Stimulated activated CD8-positive, alpha-beta memory T cell treated with anti-CD3 and anti-CD28 coated beads, Interleukin-7, amount 100 ng/mL, for 4 hours (primary cell): ENCODE data around the gene DCAF17.

Experiments
- DNase-seq, 2 donors: peaks; one replicate each; pipeline ENCODE4 v3.0.0-alpha.2; 2020; ENCODE audit warnings: low read depth in 2 of 2

The DCAF17 gene

GRCh38 chr2:171434013-171434989 lies at the start of gene DCAF17:
Gene DCAF17 (plus strand): TSS chr2:171434226. CDS start chr2:171434578, 352 bp downstream.
- DNase-seq: peak; percentile 88 to 95

GRCh38 chr2:171386627-171387026 lies 47.4 kb upstream of the DCAF17 start:
- DNase-seq: no peak

GRCh38 chr2:171387052-171387451 lies 47.0 kb upstream of the DCAF17 start:
- DNase-seq: no peak

- DNase-seq: no peak
These were observed 44.7 kb upstream of the DCAF17 start for GRCh38 chr2:171389325-171389724.

GRCh38 chr2:171389780-171390179 lies 44.2 kb upstream of the DCAF17 start:
- DNase-seq: no peak

GRCh38 chr2:171390941-171391516 lies 43.0 kb upstream of the DCAF17 start:
- no peak for DNase-seq

- DNase-seq: no peak
These were observed 42.5 kb upstream of the DCAF17 start for GRCh38 chr2:171391532-171391931.

- DNase-seq: no peak
These were observed 40.5 kb upstream of the DCAF17 start for GRCh38 chr2:171393487-171393886.

GRCh38 chr2:171394164-171394740 lies 39.8 kb upstream of the DCAF17 start:
- no peak for DNase-seq

- no peak for DNase-seq
These were observed 34.7 kb upstream of the DCAF17 start for GRCh38 chr2:171399292-171399691.

- no peak for DNase-seq
These were observed 33.6 kb upstream of the DCAF17 start for GRCh38 chr2:171400395-171400794.

GRCh38 chr2:171401947-171402346 lies 32.1 kb upstream of the DCAF17 start:
- DNase-seq: no peak

- no peak for DNase-seq
These were observed 31.0 kb upstream of the DCAF17 start for GRCh38 chr2:171402906-171403580.

- no peak for DNase-seq
These were observed 29.8 kb upstream of the DCAF17 start for GRCh38 chr2:171404261-171404660.

- no peak for DNase-seq
These were observed 29.3 kb upstream of the DCAF17 start for GRCh38 chr2:171404719-171405118.

- no peak for DNase-seq
These were observed 28.5 kb upstream of the DCAF17 start for GRCh38 chr2:171405546-171405945.

- no peak for DNase-seq
These were observed 28.0 kb upstream of the DCAF17 start for GRCh38 chr2:171406044-171406443.

- no peak for DNase-seq
These were observed 26.9 kb upstream of the DCAF17 start for GRCh38 chr2:171407030-171407675.

- no peak for DNase-seq
These were observed 26.4 kb upstream of the DCAF17 start for GRCh38 chr2:171407676-171408044.

- no peak for DNase-seq
These were observed 24.5 kb upstream of the DCAF17 start for GRCh38 chr2:171409436-171409971.

GRCh38 chr2:171410101-171410500 lies 23.9 kb upstream of the DCAF17 start:
- DNase-seq: no peak
